Endothelial cell of umbilical vein (primary cell): Measurements from ENCODE around the gene CTPS1. TPM values are rescaled to one million over a fixed set of nuclear protein-coding genes. Genes with fewer than 3 reads are reported as not detected.

ENCODE experiments used
- BruUV-seq: library from RNA; stranded (reverse); fragments of 400-500 nt; replicated peaks from 2 replicates; lab custom pipeline; 2021; lab: Mats Ljungman, UMichigan
- CTCF ChIA-PET: fragments of 300-600, 350-600 bp; sonication (Branson Sonifier 250); formaldehyde crosslinking; loops from one replicate; lab custom pipeline; 2021; ENCODE audit warnings: antibody characterized with exemption, inconsistent platforms; lab: Charles Lee
- POLR2A ChIA-PET: fragments of 300-600, 350-600 bp; sonication (Branson Sonifier 250); formaldehyde crosslinking; loops from one replicate; lab custom pipeline; 2021; ENCODE audit warnings: antibody characterized with exemption, inconsistent platforms; lab: Charles Lee
- DNase-seq: peaks from one replicate; pipeline ENCODE4 v3.0.0-alpha.2; 2011; ENCODE audit warnings: low read depth, low spot score
- FAIRE-seq: peaks from 2 replicates; lab custom pipeline; 2011; peaks lifted over from hg19 to GRCh38; lab: Jason Lieb, UNC
- H2AFZ ChIP-seq: 2 replicates; pipeline ENCODE4 v1.6.0; 2012; ENCODE audit warnings: low read depth, low read length, control low read depth, inconsistent platforms
- H3K27ac ChIP-seq: 2 replicates; pipeline ENCODE4 v1.5.1; 2011; ENCODE audit warnings: low read depth, mild to moderate bottlenecking, control low read depth, low read length, moderate library complexity; ENCODE audit not compliant: insufficient read depth
- H3K27me3 ChIP-seq, 2 experiments: 2 replicates each; pipeline versions ENCODE4 v1.6.0 to v1.6.1; 2011; ENCODE audit warnings: low read length in 2 of 2, mixed read lengths in 1 of 2; ENCODE audit not compliant: control insufficient read depth in 2 of 2, insufficient read depth in 2 of 2
- H3K36me3 ChIP-seq, 2 experiments: 2 replicates in 1 of 2; 3 replicates in 1 of 2; pipeline ENCODE4 v1.5.1; 2011; ENCODE audit warnings: low read length in 2 of 2, mild to moderate bottlenecking in 1 of 2, moderate library complexity in 1 of 2; ENCODE audit not compliant: control insufficient read depth in 2 of 2, insufficient read depth in 2 of 2; ENCODE audit errors: extremely low read depth in 1 of 2
- H3K4me1 ChIP-seq: 3 replicates; pipeline ENCODE4 v1.5.1; 2011; ENCODE audit warnings: mild to moderate bottlenecking, low read length; ENCODE audit not compliant: control insufficient read depth, insufficient read depth; ENCODE audit errors: extremely low read depth
- H3K4me2 ChIP-seq: 2 replicates; pipeline ENCODE4 v1.6.1; 2011; ENCODE audit warnings: low read length, control low read depth, mixed read lengths; ENCODE audit not compliant: insufficient read depth
- H3K4me3 ChIP-seq, 3 experiments: fragments of 200-600 bp in 1 of 3; sonication (generic), shearing (Covaris generic) in 1 of 3; replicated peaks in 1 of 3; 2 replicates each; pipeline ENCODE4 v1.5.1; 2011 to 2016; ENCODE audit warnings: control low read depth in 3 of 3, low read length in 3 of 3, mild to moderate bottlenecking in 2 of 3, inconsistent platforms in 1 of 3, low read depth in 1 of 3, moderate library complexity in 1 of 3; ENCODE audit not compliant: insufficient read depth in 1 of 3
- H3K79me2 ChIP-seq: 2 replicates; pipeline ENCODE4 v1.6.0; 2012; ENCODE audit warnings: low read length, inconsistent platforms; ENCODE audit not compliant: control insufficient read depth, insufficient read depth
- H3K9ac ChIP-seq: replicated peaks from 2 replicates; pipeline ENCODE3; 2011; ENCODE audit warnings: low read length, control low read depth; ENCODE audit not compliant: insufficient read depth; ENCODE audit errors: extremely low read depth
- H3K9me1 ChIP-seq: replicated peaks from 3 replicates; pipeline ENCODE4 v1.6.0; 2011; ENCODE audit warnings: mild to moderate bottlenecking, low read length; ENCODE audit not compliant: control insufficient read depth, insufficient read depth; ENCODE audit errors: extremely low read depth
- H3K9me3 ChIP-seq: replicated peaks from 2 replicates; pipeline ENCODE4 v1.5.1; 2012; ENCODE audit warnings: low read length, inconsistent platforms; ENCODE audit not compliant: control insufficient read depth, insufficient read depth
- H4K20me1 ChIP-seq: replicated peaks from 2 replicates; pipeline ENCODE3; 2011; ENCODE audit warnings: mild to moderate bottlenecking, low read length; ENCODE audit not compliant: control insufficient read depth, insufficient read depth; ENCODE audit errors: extremely low read depth
- CTCF ChIP-seq, 2 donors: IDR thresholded peaks; 1 replicate in 1 of 2; 2 replicates in 1 of 2; pipeline ENCODE4 v1.5.1; 2011; ENCODE audit warnings: low read length in 2 of 2, mild to moderate bottlenecking in 2 of 2, moderate library complexity in 2 of 2, control low read depth in 1 of 2, inconsistent platforms in 1 of 2, low read depth in 1 of 2; ENCODE audit not compliant: insufficient read depth in 1 of 2; ENCODE audit errors: extremely low read depth in 1 of 2
- EZH2 ChIP-seq: IDR thresholded peaks from 2 replicates; pipeline ENCODE4 v1.6.1; 2012; ENCODE audit warnings: borderline replicate concordance, low read depth, mild to moderate bottlenecking, moderate library complexity, low read length, inconsistent platforms; ENCODE audit not compliant: severe bottlenecking
- FOS ChIP-seq: IDR thresholded peaks from 2 replicates; pipeline ENCODE4 v1.6.1; 2011; ENCODE audit warnings: mild to moderate bottlenecking, low read length, moderate library complexity, borderline replicate concordance; ENCODE audit not compliant: insufficient read depth
- GATA2 ChIP-seq: IDR thresholded peaks from 2 replicates; pipeline ENCODE4 v1.7.0; 2011; ENCODE audit warnings: low read depth, mild to moderate bottlenecking, moderate library complexity, mixed read lengths, low read length; ENCODE audit not compliant: insufficient read length, insufficient read depth
- JUN ChIP-seq: IDR thresholded peaks from 2 replicates; pipeline ENCODE4 v1.6.1; 2011; ENCODE audit warnings: borderline replicate concordance, low read depth; ENCODE audit not compliant: insufficient read length, insufficient read depth
- MAX ChIP-seq: IDR thresholded peaks from 2 replicates; pipeline ENCODE4 v1.6.1; 2011; ENCODE audit not compliant: insufficient read depth, insufficient read length
- MYC ChIP-seq: IDR thresholded peaks from one replicate; pipeline ENCODE4 v1.6.1; 2011; ENCODE audit warnings: mild to moderate bottlenecking, low read depth, low read length
- POLR2A ChIP-seq: IDR thresholded peaks from 2 replicates; pipeline ENCODE4 v1.6.1; 2012; ENCODE audit warnings: low read depth, mild to moderate bottlenecking, control low read depth, low read length
- POLR2AphosphoS5 ChIP-seq: IDR thresholded peaks from 2 replicates; pipeline ENCODE4 v1.6.1; 2012; ENCODE audit warnings: low read depth, mild to moderate bottlenecking, control low read depth, low read length, moderate library complexity; ENCODE audit not compliant: insufficient read depth
- dilution Hi-C: fragments of 300-500 bp; cut with MboI; formaldehyde crosslinking; loops from one replicate; pipeline ENCODE4 v1.15.0; 2019; ENCODE audit warnings: low sequenced_read_pairs; ENCODE audit not compliant: extremely low pct_ligation_motif_present
- intact Hi-C: fragments of 100-400 bp; cut with micrococcal nuclease; formaldehyde crosslinking; loops from one replicate; pipeline ENCODE4 v1.10.0; 2022
- polyA plus RNA-seq, 4 experiments: library from polyadenylated mRNA; depleted of rRNA in 3 of 4; stranded (reverse) in 3 of 4; unstranded in 1 of 4; fragments of >200 nt; gene quantifications; 2 replicates each; pipeline versions ENCODE4 v1.2.1 to v1.2.3, GENCODE V29; 2011 to 2012; ENCODE audit warnings: missing spikeins in 1 of 4
- total RNA-seq: library from RNA; stranded (reverse); gene quantifications from 2 replicates; pipeline ENCODE4 v1.2.3, GENCODE V29; 2021

Gene CTPS1
- total and polyA plus RNA-seq, 2 donors (not counting 3 experiments of a cell fraction or from before 2014, with no cell fraction given), result 24.9 to 65.8 TPM

GRCh38 chr1:40978886-40979240 lies 633 bp upstream of the CTPS1 start:
- no TSS peak for BruUV-seq
- Histone ChIP-seq H3K27me3 (no peaks in the 10 kb centered on the region), H2AFZ (peak overlapping the region; percentile 99), H3K4me3 (peak overlapping the region; percentile 11 to 69 (median 69)), H3K9me1 (no peaks in the 10 kb centered on the region), H3K9me3 (no peaks in the 10 kb centered on the region), H3K36me3 (no peaks in the 10 kb centered on the region), H3K4me1 (peaks cover 18% of the 10 kb centered on the region), H4K20me1 (no peaks in the 10 kb centered on the region), H3K27ac (peak overlapping the region; percentile 88), H3K9ac (peak overlapping the region; percentile 90), H3K79me2 (peaks cover 39% of the 10 kb centered on the region), H3K4me2 (peak overlapping the region; percentile 49)
- TF ChIP-seq POLR2AphosphoS5 (no peak), GATA2 (no peak), MYC (no peak), EZH2 (no peak), CTCF (IDR thresholded peaks at IDR 0.05; ENCODE audit: extremely low read depth in 1 of 2, insufficient read depth in 1 of 2, low read depth in 1 of 2, low read length in 2 of 2) (no peak), FOS (no peak), MAX (no peak), POLR2A (no peak), JUN (no peak)
- FAIRE-seq (peak; percentile 4), DNase-seq (no peak)
- intact Hi-C loops, result loop anchor here (1.0 kb wide), 1 partner anchor 24 kb away; no protein-coding TSS in a partner anchor
- dilution Hi-C loops, result no loop called here
- ChIA-PET POLR2A (interaction anchor here (0.9 kb wide), 1 partner anchor 121 kb away, joined by 3 read pairs; no protein-coding TSS in a partner anchor), CTCF (interaction anchor here (1.4 to 1.7 kb wide), 3 partner anchors 8 to 26 kb away, joined by 3 to 7 read pairs (median 5); no protein-coding TSS in a partner anchor)
